Stimulated activated CD8-positive, alpha-beta memory T cell treated with anti-CD3 and anti-CD28 coated beads, Interleukin-15, amount 100 ng/mL, for 1 hour (primary cell): ENCODE data around the gene PTPRM.

Source experiments
- DNase-seq: peaks from one replicate; pipeline ENCODE4 v3.0.0-alpha.2; 2020; ENCODE audit warnings: low read depth

PTPRM gene

DNA sequence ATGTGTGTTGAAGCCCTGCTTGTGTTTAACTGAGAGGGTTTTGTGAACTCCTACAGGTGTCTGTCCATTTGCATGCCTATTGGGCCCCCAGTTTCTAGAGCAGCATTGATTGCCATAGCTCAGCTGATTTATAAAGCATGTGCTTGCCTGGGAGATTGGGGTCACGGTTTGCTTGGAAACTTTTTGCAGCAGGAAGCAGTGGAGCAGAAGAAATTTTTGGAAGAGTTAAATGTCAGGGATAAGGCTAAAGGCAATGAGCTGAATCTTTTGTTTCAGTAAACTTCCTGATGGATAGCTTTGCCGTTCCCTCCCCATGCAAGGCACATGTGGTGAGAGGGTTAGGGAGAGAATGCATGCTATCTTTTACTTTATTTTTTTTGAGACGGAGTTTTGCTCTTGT lies 102.2 kb downstream of the PTPRM start:
- DNase-seq, result no peak

DNA sequence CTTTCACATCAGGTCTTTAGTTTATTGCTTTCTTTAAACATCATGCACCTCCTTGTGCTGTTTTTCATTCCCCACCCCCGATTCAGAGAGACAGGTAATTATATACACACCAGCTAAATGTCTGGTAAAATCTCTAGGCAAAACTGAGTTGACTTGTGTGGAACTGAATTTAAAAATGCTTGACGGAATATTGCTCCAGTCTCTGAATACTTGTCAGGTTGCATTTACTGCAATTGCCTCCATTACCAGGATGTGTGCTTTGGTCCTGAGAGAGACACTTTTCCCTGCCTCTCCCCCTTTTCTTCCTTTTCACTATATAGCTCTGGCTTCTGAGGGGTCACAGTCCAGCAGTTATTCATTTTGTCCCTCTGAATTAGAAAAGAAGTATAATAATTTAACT lies 104.0 kb downstream of the PTPRM start:
- DNase-seq, result no peak

DNA sequence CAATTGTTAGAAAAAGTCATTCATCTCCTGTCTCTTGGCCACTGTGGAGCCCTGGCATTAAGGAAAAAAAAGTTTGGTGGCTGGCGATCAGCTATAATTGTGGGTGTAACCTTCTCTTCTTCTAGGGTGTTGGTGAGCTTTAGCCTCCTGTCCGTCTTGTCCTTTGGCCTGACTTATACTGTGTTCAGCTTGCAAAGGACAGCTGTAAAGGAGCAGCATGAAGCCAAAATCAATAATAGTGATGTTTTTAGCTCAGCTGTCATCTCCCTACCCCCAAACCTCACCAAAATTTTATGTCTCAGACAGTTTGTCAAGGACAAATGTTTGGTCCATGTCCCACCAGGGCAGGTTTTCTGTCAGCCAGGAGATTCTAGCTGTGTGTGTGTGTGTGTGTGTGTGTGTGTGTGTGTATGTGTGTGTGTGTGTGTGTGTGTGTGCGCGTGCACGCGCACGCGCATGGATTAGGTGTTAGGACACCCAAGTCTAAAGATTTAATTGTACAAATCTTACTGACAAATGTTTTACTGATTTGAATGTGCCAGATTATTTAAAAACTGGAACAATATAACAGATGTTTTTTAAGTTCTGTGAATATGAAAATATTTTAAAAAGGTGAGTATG lies 109.2 kb downstream of the PTPRM start:
- DNase-seq, result no peak

DNA sequence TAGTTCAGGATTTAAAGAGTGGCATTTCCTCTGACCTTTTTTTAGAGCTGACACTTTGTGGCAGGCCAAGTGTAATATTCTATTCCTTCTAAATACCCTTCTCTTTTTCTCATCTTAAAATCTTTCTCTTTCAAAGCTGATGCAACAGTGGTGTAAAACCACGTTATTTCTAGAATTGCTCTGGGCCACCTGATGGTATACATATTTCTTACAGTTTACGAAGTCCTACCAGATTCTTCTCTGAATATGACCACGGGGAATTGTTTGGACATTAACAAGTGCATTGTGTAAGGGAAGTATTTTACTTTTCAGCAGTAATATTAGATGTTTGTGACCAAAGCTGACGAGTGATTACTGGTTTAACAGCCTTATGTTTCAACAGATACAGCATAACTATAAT lies 109.9 kb downstream of the PTPRM start:
- DNase-seq, result no peak

DNA sequence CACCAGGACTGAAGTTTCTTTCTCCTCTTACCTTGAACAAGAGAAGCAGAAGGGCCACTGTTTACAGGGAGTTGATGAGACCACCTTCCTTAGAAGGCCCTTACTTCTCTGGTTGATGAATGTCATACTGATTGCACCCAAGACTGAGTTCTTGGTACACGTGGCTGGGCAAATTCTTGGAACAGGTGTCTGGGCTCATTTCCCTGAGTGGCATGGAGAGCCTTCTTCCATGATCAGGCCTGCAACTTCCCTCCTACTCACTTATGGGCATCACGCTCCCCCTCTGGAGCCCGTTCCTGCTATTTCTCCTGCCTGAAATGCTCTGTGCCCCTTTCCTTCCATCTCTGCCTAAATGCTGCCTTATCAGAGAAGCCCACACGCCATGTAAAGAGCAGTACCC lies 110.3 kb downstream of the PTPRM start:
- DNase-seq, result no peak

DNA sequence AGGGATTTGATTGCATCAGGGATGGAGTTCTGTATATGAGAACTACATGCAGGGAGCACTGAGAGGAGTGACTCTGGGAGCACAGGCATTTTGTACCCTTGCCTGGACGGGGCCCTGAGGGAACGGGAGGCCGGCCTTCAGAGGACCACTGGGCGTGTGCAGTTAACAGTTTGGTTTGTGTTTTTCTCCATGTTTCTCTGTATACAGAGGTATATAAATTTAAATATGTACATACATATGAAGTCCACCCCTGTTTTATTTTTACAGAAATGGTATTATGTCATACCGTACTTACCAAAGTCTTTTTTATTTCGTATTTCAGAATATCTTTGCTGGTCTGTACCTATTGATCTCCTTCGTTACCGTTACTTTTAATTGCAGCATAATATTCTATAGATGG lies 111.3 kb downstream of the PTPRM start:
- no peak for DNase-seq

DNA sequence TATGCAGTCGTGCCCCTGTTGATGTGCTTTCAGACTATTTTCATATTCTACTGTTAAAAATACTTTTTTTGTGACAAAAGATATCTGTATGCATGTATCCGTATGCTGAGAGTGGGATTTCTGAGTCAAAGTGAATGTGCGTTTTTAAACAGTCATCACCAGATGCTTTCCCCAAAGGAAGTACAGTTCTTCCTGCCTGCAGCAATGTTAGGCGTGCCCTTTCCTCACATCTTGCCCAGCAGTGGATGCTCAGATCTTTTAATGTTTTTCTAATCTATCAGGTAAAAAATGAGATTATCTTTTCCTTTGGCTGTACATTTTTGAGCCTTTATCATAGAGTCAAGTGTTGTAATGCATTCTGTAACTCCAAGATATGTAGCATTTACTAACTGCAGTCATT lies 111.7 kb downstream of the PTPRM start:
- no peak for DNase-seq

DNA sequence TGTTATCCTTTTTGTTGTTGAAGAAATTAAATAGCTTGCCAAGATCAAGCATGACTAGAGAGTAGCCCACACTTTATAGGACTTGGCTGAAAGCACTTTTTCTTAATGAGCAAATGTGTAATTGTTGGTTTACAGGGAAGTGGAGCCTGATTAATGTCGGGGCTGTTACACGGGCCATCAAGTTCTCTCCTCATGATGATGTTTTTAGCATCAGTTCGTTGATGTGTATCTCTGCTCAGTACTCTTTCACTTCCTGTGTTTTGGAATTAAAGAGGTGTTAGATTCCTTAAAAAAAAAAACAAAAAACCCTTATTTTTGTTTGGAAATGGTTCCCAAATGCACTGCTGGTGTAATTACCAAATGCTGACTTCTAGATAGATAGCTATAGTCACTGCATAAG lies 114.2 kb downstream of the PTPRM start:
- no peak for DNase-seq

DNA sequence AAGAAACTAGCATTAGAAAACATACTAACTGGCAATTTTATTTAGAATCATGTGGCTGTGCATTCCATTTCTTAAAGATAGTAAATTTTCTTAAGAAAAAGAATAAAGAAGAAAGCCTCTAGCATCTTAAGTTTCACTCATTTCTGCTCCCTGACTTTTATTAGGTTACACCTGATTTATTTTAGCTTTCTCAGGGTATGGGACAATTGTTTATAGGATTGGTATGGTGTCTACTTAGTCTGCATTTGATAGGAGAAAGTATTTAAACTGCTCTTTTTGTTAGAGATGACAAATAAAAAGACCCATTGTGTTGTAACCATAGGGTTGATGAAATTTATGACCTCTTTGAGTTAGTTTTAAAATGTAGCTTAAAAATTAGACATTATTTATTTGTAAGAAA lies 115.2 kb downstream of the PTPRM start:
- DNase-seq, result no peak

DNA sequence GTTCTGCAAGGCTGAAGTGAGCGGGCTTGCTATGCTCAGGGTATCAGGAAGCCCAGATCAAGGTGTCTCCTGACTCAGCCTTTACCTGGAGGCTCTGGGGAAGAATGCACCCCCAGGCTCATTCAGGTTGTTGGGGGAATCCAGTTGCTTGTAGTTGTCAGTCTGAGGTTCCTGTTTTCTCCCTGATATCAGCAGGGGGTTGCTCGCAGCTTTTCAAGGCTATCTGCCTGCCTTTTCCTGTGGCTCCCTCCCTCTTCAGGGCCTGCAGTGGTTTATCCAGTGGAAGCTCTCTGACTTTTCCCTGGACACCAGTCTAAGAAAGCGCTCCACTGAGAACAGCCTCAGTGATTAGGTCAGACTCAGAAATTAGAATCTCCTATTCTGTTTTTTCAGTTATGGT lies 116.6 kb downstream of the PTPRM start:
- no peak for DNase-seq

DNA sequence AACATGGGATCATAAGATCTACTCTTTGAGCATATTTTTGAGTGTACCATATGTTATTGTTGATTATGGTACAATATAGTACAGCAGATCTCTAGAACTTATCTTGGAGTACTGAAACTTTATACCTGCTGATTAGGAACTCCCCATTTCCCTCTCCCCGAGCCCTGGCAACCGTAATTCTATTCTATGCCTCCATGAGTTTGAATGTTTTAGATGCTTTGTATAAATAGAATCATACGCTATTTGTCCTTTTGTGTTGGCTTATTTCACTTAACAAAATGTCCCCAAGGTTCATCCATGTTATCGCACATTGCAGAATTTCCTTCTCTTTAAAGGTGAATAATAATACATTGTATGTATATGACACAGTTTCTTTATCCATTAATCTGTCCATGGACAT lies 117.2 kb downstream of the PTPRM start:
- no peak for DNase-seq

DNA sequence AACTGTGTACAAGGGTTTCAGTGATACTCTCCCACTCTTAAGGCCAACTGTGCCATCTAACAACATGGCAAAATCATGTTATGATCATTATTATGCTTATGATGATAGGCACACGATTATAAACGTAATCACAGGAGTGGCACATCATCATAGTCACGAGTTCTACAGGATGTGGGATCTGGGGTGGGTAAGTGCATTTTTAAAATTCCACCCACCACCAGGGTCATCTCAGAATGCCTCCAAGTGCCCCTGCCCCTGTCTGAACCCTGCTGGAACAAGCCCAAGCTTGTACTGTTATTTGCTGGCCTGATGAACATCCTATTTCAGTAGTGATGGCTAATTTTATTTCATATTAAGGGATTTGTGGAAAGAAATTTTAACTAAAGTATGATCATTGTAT lies 117.8 kb downstream of the PTPRM start:
- DNase-seq, result no peak

DNA sequence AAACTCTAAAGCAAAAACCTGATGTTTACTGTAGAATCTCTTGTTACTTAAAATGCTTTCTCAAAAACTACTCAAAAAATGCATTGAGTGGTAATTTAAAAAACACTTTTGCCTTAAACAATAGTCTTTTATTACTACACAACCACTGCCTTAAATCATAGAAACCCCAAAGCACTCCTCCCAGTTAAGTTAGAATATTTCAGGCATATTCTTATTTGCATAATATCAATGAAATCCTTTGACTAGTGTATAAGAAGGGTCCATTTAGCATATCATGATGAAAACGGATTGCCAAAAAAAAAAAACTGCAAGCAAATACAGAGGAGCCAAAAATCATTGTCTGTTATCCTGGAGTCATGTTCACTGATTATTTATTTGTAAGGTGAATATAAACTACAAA lies 119.2 kb downstream of the PTPRM start:
- no peak for DNase-seq

DNA sequence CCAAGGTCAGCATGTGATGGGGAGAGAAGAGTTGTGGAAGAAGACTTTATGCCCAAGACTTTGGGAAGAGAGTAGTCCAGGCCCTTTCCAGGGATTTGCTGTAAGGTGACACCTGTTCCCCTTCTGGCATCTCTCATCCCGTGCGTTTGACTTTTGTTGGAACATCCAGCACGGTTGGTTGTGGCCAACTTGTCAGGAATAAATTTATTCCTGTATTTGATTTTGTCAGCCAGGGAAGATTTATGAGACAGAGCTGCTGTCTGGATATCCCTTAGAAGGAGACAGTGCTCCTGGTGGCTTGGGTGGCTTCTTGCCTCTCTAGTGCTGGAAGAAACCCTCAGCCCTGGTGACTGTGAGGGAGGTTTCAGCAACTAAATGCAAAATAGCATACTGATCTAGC lies 121.5 kb downstream of the PTPRM start:
- no peak for DNase-seq

DNA sequence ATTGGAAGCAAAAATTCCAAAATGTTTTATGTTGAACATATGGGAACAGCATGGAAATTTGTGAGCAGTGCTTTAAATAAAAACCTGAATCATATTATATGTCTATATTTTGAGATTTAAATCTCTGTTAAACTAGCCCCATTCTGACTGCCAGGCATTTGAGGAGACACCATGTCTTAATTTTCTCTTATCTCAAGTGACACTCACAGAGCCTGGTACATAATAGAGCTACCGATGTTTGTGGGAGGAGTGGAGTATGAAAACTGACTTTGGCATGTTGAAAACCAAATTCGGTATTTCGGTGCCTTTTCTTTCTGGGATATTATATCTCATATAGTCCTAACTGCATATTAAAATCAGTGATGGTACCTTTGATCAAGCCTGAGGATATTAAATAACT lies 124.1 kb downstream of the PTPRM start:
- DNase-seq, result no peak

DNA sequence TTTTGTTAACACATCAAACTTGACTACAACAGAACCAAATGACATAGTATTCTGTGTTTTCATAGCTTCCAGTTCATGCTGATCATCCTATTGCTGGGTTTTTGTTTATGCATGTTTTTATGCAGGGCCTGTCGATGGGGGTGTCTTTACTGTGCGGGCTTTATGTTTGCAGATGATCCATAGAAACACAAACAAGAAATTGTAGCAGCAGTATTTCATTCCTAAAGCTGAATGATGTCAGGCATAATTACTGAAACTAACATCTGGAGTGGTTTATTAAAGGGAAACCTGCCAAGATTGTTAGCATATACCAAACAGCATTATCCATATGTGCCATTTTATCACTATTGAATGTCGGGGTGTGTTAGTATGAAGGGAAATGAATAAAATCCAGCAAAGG lies 129.7 kb downstream of the PTPRM start:
- DNase-seq, result no peak

DNA sequence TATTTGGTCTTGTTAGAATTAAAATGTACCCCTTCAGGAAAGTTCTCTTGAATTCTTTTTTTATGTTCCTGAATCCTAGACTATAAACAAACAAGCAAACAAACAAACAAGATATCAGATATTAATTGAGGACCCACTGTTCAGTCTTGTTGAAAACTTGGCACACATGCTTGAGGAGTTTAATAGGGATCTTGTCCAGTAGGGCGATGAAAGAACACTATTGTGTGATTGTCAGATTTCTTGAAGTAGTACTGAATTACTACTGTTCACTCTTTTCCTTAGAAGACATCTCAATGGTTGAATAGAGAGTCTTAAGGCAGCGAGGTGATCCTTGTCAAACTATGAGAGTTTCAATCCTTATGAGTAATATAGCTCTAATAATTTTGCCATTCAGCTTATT lies 130.2 kb downstream of the PTPRM start:
- DNase-seq, result no peak

DNA sequence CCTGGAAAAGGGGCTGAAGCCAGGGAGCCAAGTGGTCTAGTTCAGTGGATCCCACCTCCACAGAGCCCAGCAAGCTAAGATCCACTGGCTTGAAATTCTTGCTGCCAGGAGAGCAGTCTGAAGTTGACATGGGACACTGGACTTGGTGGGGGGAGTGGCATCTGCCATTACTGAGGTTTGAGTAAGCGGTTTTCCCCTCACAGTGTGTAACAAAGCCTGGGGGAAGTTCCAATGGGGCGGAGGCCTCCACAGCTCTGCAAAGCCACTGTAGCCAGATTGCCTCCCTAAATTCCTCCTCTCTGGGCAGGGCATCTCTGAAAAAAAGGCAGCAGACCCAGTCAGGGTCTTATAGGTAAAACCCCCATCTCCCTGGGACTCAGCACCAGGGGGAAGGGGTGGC lies 144.4 kb downstream of the PTPRM start:
- no peak for DNase-seq

DNA sequence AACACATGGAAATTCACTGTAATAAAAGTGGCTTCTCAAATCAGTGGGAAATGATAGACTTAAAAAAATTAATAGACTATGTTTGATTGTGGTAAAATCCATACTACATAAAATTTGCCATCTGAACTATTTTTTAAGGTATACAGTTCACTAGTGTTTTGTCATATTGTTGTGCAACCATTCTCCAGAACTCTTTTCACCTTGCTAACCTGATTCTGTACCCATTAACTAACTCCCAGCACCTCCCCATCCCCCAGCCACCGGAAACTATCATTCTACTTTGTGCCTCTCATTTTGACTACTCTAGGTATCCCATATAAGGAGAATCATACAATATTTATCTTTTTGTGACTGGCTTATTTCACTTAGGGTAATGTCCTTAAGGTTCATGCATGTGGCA lies 153.3 kb downstream of the PTPRM start:
- no peak for DNase-seq

DNA sequence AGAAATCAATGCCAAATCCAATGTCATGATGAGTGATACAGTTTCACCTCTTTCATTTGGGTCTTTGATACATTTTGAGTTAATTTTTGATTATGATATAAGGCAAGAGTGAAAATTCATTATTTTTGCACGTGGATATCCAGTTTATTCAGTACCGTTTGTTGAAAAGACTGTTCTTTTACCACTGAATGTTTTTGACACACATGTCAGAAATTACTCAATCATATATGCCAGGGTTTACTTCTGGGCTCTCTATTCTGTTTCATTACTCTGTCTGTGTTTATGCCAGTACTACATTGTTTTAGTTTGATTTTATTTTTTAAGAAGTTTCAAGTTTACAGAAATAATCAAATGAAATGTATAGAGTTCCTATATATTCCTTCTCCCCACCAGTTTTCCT lies 154.4 kb downstream of the PTPRM start:
- DNase-seq, result no peak

DNA sequence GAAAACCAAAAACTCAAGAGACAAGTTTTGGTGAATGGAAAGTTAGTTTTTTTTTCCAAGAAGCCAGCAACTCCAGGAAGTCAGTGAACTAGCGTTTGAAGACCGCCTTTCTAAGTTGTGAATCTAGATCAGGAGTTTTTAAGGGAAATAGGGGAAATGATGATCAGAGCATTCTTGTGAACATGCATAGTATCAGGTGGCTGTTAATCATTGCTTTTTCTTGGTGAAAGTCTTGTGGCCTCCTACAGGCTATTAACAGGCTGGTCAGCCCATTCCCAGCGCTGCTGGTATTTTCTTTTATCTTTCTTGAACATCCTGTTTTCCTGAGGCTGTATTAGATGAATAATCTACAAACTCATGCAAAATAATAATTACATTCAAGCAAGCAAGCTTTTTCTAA lies 155.8 kb downstream of the PTPRM start:
- no peak for DNase-seq

DNA sequence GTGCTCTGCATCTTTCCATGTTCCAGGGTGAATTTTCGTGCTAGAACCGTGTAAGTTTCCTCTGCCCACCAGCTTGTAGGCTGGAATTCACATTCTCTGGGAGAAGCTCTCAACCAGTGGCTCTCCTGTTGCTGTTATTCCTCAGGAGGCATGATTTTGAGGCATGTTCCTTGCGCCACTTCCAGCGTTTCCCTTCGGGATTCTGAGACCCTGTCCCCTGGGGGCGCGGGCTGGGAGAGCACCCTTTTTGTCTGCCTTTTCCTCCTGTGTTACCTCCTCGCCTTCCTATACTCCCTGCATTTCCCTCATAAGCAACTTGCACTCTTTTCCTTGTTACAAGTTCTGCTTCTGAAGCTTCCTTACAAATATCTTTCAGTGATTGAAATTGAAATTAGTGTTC lies 156.4 kb downstream of the PTPRM start:
- DNase-seq, result no peak

DNA sequence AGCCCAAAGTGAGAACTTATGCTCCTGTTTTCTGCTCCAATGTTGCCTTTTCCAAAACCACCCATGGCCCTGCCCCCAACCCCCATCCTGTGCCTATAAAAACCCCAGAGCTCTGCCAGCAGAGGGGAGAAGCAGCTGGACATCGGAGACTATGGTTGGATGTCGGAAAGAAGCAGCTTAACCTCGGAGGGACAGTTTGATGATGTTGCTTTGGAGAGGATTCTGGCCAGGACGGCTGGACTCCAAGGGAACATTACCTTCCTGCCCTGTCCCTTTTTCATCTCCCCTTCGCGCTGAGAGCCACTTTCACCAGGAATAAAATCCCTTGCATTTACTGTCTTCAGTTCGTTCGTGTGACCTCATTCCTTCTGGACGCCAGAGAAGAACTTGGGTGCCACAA lies 158.4 kb downstream of the PTPRM start:
- no peak for DNase-seq

DNA sequence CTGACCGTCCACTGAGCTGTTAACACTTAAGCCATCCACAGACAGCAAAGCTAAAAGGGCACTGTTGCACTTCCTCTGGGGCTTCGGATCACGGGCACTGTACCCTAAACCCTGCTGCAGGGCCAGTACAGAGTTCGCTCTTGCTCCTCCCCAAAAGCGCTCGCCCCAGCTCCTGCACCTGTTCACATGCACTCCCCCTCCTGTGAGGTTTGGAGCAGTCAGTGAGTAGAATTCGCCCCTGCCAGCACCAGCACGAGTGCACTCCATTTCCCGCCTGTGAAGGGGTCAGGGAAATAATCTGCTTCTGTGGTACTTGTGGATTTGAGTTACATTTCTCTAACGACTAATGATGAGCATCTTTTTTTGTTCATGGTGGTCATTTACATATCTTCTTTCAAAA lies 158.8 kb downstream of the PTPRM start:
- DNase-seq, result no peak

DNA sequence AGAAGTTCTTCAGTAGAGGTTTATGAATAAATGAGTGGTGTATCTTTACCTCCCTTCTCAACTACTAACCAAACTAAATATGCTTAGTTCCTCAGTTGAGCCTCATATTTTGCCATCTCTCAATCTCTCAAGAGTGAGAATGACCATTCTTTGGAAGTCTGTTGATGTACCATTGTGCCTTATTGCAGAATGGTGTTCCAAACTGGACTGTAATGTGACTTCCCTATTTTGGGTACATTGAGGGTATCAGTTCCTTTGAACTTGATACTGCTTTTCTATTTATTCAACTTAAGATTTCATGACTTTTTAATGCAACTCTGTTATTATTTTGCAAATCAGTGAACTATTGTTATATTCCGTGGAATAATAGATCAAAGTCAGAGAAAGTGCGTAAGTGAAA lies 159.4 kb downstream of the PTPRM start:
- no peak for DNase-seq
